ENCODE measurements around the gene SLAMF7.

The SLAMF7 gene

DNA sequence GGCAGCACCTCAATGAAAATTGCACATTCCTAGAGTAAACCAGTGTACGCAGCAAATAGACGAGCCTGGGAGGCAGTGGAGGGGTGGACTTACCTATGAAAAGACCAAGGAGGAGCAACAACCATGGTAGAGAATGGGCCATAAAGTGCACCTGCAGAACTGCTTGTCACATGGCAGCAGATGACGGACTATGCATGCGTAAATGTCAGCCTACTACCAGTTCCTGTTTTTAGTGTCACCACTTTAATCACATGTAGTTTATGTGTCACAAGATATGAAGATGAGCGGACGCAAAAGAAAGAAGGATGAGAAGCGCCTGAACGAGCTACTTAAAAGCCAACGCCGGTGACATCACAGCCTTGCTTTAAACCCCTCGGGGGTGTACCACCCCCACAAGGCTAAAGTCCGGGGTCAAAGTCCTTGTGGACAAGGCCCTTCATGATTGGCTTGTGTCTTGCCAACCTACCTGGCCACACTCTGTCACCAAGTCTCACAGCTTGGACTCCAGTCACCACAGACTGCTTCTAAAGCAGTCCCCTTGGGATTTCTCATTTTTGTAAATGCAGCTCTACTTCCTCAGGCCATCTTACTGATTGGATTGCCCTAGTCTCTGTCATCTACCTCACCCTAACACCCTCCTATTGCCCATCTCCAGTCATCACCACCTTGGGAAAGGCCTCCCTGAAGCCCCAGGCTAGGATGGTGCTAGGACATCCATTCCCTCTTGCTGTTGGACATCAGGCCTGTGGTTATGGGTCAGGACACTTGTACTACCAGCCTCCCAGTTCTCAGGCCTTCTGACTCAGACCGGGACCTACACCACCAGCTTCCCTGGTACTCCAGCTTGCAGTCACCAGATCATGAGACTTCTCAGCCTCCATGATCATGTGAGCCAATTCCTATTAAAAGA lies 50.9 kb downstream of the SLAMF7 start:
- no peak for TF ChIP-seq CTCF (IDR thresholded peaks at IDR 0.05; ENCODE audit: insufficient read depth, low read length, missing control alignments)
- no peak for DNase-seq (ENCODE audit: low read depth, low spot score)
- POLR2A ChIA-PET = no interaction called here
- no peak overlapping the region for H3K4me3 ChIP-seq (ENCODE audit: low read depth, low read length)
- CTCF ChIA-PET = no interaction called here

GRCh38 chr1:160794376-160794775 lies 55.3 kb downstream of the SLAMF7 start:
- no peak overlapping the region for H3K4me3 ChIP-seq (ENCODE audit: low read depth, low read length)
- no peak for TF ChIP-seq CTCF (IDR thresholded peaks at IDR 0.05; ENCODE audit: insufficient read depth, low read length, missing control alignments)
- ChIA-PET POLR2A (no interaction called here), CTCF (no interaction called here)
- no peak for DNase-seq (ENCODE audit: low read depth, low spot score)

DNA sequence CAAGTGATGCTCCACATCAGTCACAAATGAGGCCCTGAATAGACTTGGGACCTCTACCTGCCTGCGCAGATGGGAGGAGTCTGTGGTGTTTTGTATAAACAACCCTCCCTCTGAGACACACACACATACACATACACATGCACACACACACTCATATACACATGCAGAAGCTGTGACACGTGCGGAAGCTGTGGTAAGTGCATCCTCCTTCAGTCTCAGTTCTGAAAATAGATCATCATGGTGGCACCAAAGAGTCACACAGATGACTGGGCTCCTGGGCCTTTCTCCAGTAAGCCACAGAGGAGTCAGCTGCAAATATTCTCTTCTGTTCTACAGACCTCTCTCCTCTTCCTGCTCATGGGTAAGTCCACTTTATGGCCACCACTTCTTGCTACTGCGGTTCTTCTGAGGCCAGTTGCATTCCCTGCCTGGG lies 56.9 kb downstream of the SLAMF7 start, which contains the start of gene LY9:
Gene LY9, plus strand, starts transcription at position 224 of the 433 bp plus-strand sequence. Its CDS starts 14 bp downstream, at position 238.
- no peak within 1 kb of the TSS for H3K4me3 ChIP-seq (ENCODE audit: low read depth, low read length)
- CTCF ChIA-PET = no interaction called here
- no peak for DNase-seq (ENCODE audit: low read depth, low spot score)
- POLR2A ChIA-PET = no interaction called here
- no peak for TF ChIP-seq CTCF (IDR thresholded peaks at IDR 0.05; ENCODE audit: insufficient read depth, low read length, missing control alignments)

DNA sequence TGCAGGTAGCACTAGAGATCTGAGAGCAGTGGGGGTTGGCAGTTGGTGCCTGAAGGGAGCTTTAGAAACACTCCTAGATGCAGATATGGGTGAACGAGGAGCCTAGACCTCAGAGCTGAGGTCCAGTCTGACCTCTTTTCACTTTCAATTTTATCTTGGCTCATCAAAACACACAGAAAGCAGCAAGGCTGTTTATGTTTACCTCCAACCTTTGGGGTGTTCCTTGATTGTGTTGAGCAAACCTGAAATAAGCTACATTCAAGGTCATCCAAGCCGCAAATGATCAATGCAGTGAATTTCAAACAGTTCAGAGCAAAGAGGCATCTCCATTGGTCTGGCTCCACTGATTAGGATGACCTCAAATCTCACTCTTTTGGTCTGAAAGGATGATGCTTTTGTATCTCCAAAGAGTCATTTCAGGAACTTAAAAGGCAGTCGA lies 58.2 kb downstream of the SLAMF7 start:
- no peak for TF ChIP-seq CTCF (IDR thresholded peaks at IDR 0.05; ENCODE audit: insufficient read depth, low read length, missing control alignments)
- CTCF ChIA-PET = no interaction called here
- H3K4me3 ChIP-seq (ENCODE audit: low read depth, low read length) = no peak overlapping the region
- POLR2A ChIA-PET = no interaction called here
- no peak for DNase-seq (ENCODE audit: low read depth, low spot score)

- no peak overlapping the region for H3K4me3 ChIP-seq (ENCODE audit: low read depth, low read length)
These were observed 58.8 kb downstream of the SLAMF7 start for GRCh38 chr1:160797861-160798273.

More at GRCh38 chr1:160797861-160798273, 58.8 kb downstream of the SLAMF7 start:
- no peak for DNase-seq (ENCODE audit: low read depth, low spot score)
- POLR2A ChIA-PET = no interaction called here
- CTCF ChIA-PET = interaction anchor here (1.2 kb wide), 1 partner anchor 18 kb away, joined by 3 read pairs; no protein-coding TSS in a partner anchor
- TF ChIP-seq CTCF (IDR thresholded peaks at IDR 0.05; ENCODE audit: insufficient read depth, low read length, missing control alignments) = no peak
